ENCODE data around the gene INSC. TPM values are rescaled to one million over a fixed set of nuclear protein-coding genes. Genes with fewer than 3 reads are reported as not detected.

The INSC gene
- total and polyA plus RNA-seq, 2 experiments from 2014 or later = 0.10 TPM; not detected in 1

DNA sequence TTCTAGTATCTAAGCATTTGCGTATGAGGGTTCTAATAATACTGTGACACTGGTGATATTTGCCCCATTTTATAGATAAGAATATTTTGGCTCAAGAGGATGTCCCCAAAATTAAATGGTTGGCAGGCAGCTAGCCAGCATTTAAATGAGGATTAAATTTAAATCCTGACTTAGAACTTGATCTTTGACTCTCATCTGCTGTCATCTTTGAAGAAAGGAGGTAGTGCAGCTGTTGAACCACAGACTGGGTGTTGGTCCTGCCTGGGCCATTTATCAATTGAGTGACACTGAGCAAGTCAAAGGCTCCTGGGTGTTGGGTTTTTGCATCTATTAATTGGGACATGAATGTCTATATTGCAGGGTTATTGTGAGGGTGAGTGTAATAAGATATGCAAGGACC lies 112.3 kb downstream of the INSC start:
- no peak overlapping the region for H3K4me3 ChIP-seq

DNA sequence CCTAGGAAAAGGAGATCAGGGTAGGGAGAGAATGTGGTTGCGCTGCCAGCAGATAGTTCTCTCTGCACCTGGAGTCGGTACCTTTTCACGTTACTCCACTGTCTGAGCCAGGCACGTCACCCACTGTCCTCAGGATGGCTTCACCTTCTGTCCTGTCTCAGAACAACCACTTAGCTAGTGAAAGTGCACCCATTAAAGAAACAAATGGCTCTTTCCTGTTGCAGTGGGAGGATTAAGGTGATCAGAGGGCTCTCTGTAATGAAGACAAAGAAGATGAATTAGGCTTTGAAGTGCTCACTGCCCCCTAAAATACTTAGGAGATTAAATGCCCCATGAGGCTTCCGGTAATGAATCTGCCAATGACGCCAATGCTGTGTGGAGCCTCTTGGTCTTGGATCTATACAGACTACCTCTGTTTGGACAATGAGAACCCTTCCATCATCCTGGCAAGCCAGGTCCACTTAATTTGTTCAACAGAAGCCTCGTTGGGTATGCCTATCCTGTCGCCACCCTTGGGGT lies 113.7 kb downstream of the INSC start:
- Histone ChIP-seq H4K20me1 (ENCODE audit: insufficient read depth, poor library complexity, severe bottlenecking) (no peaks in the 10 kb centered on the region), H2AFZ (no peak overlapping the region), H3K4me3 (no peak overlapping the region), H3K4me2 (no peak overlapping the region), H3K27me3 (no peaks in the 10 kb centered on the region), H3K27ac (no peak overlapping the region), H3K9me2 (replicated peaks; ENCODE audit: insufficient read depth) (no peaks in the 10 kb centered on the region), H3K36me3 (replicated peaks; ENCODE audit: insufficient read depth, low read depth) (no peaks in the 10 kb centered on the region), H3K79me2 (no peaks in the 10 kb centered on the region), H3K4me1 (ENCODE audit: insufficient read depth) (no peaks in the 10 kb centered on the region), H3K9me3 (ENCODE audit: low read depth) (no peaks in the 10 kb centered on the region)
- 70% methylated on average over 8 of the region's 8 CpGs for WGBS (ENCODE audit: low lambda C conversion rate, missing lambda C conversion rate)
- DNase-seq (ENCODE audit: low spot score) = no peak
- TF ChIP-seq EZH2phosphoT487 (IDR thresholded peaks at IDR 0.05; ENCODE audit: low read depth, severe bottlenecking, unreplicated experiment) (no peak), EZH2 (IDR thresholded peaks at IDR 0.05; ENCODE audit: borderline replicate concordance) (no peak)
- TF ChIP-seq, protein P1, sequence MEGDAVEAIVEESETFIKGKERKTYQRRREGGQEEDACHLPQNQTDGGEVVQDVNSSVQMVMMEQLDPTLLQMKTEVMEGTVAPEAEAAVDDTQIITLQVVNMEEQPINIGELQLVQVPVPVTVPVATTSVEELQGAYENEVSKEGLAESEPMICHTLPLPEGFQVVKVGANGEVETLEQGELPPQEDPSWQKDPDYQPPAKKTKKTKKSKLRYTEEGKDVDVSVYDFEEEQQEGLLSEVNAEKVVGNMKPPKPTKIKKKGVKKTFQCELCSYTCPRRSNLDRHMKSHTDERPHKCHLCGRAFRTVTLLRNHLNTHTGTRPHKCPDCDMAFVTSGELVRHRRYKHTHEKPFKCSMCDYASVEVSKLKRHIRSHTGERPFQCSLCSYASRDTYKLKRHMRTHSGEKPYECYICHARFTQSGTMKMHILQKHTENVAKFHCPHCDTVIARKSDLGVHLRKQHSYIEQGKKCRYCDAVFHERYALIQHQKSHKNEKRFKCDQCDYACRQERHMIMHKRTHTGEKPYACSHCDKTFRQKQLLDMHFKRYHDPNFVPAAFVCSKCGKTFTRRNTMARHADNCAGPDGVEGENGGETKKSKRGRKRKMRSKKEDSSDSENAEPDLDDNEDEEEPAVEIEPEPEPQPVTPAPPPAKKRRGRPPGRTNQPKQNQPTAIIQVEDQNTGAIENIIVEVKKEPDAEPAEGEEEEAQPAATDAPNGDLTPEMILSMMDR (IDR thresholded peaks at IDR 0.05; ENCODE audit: poor library complexity) = no peak

More for the DNA sequence above, 112.3 kb downstream of the INSC start:
- no peaks in the 10 kb centered on the region for H3K4me1 ChIP-seq (ENCODE audit: insufficient read depth)
- no peaks in the 10 kb centered on the region for H3K9me2 ChIP-seq (replicated peaks; ENCODE audit: insufficient read depth)
- no peaks in the 10 kb centered on the region for H3K79me2 ChIP-seq
- DNase-seq (ENCODE audit: low spot score) = no peak
- TF ChIP-seq, protein P1 (IDR thresholded peaks at IDR 0.05; ENCODE audit: poor library complexity) = no peak
- TF ChIP-seq EZH2phosphoT487 (IDR thresholded peaks at IDR 0.05; ENCODE audit: low read depth, severe bottlenecking, unreplicated experiment) = no peak
- TF ChIP-seq EZH2 (IDR thresholded peaks at IDR 0.05; ENCODE audit: borderline replicate concordance) = no peak
- no peaks in the 10 kb centered on the region for H3K27me3 ChIP-seq
- no peak overlapping the region for H3K4me2 ChIP-seq
- 97% methylated on average over 1 of the region's 1 CpG for WGBS (ENCODE audit: low lambda C conversion rate, missing lambda C conversion rate)
- H3K27ac ChIP-seq = no peak overlapping the region
- no peaks in the 10 kb centered on the region for H4K20me1 ChIP-seq (ENCODE audit: insufficient read depth, poor library complexity, severe bottlenecking)
- no peak overlapping the region for H2AFZ ChIP-seq
- H3K9me3 ChIP-seq (ENCODE audit: low read depth) = no peaks in the 10 kb centered on the region
- H3K36me3 ChIP-seq (replicated peaks; ENCODE audit: insufficient read depth, low read depth) = no peaks in the 10 kb centered on the region

DNA sequence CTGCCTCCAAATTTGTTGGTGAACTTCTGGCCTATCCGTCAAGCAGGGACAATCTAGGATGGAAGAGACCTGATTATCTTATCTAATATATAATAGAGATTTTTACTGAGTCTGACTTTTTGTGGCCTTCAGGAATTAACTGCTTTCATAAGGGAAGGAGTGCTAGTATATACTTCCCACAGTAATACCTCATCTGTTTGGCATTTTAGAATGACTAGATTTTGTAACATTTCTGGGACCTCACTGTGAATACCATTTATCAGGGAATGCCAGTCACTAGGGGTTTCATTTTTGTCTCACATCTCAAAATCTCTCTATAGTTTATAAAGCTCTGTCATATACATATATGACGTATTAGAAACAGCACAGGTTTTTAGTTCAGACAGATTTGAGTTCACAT lies 114.3 kb downstream of the INSC start:
- no peak overlapping the region for H3K4me3 ChIP-seq
- no peak for TF ChIP-seq EZH2 (IDR thresholded peaks at IDR 0.05; ENCODE audit: borderline replicate concordance)
- TF ChIP-seq, protein P1 (IDR thresholded peaks at IDR 0.05; ENCODE audit: poor library complexity) = no peak
- no peak for TF ChIP-seq EZH2phosphoT487 (IDR thresholded peaks at IDR 0.05; ENCODE audit: low read depth, severe bottlenecking, unreplicated experiment)

More for the DNA sequence above, 114.3 kb downstream of the INSC start:
- Histone ChIP-seq H3K9me2 (replicated peaks; ENCODE audit: insufficient read depth) (no peaks in the 10 kb centered on the region), H2AFZ (no peak overlapping the region), H3K79me2 (no peaks in the 10 kb centered on the region), H3K27me3 (no peaks in the 10 kb centered on the region), H3K4me1 (ENCODE audit: insufficient read depth) (no peaks in the 10 kb centered on the region), H3K4me2 (no peak overlapping the region), H4K20me1 (ENCODE audit: insufficient read depth, poor library complexity, severe bottlenecking) (no peaks in the 10 kb centered on the region), H3K27ac (no peak overlapping the region), H3K9me3 (ENCODE audit: low read depth) (no peaks in the 10 kb centered on the region), H3K36me3 (replicated peaks; ENCODE audit: insufficient read depth, low read depth) (no peaks in the 10 kb centered on the region)
- DNase-seq (ENCODE audit: low spot score) = no peak
- 2% methylated on average over 2 of the region's 2 CpGs for WGBS (ENCODE audit: low lambda C conversion rate, missing lambda C conversion rate)
